ENCODE measurements around the gene ADISSP.

DNA sequence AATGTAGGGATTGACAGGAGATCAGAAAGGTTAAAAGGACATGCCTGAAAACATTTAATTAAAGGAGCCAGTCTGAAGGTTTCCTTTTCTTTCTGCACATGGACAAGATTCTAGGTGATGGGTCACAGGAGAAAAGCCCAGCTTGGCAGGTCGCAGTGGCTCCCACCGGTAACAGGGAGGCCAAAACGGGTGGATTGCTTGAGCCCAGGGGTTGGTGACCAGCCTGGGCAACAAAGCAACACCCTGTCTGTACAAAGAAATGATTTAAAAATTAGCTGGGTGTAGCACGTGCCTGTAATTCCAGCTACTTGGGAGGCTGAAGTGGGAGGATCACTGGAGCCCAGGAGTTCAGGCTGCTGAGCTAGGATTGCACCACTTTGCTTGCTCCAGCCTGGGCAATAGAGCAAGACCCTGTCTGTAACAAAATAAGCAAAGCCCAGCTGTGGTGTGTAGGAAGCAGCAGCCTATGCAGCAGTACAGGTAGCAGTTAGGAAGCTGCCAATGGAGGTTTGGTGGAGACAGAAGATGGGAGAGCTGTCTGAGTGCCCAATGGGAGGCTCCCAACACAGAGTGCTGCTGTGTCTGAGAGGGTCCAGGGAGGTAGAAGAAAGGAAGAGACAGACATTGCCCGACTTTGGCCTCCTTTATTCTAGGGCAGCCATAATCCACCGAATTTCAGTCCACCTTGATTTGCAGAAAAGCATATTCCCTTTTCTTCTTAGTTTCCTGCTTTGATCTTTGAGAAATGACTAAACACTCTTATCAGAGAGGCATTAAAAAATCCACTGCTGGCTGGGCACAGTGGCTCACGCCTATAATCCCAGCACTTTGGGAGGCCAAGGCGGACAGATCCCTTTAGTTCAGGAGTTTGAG, 45.7 kb upstream of the ADISSP start:
- TF ChIP-seq CTCF (conservative IDR thresholded peaks at IDR 0.05 in 1 of 2, IDR thresholded peaks at IDR 0.05 in 1 of 2; ENCODE audit: low read depth in 1 of 2, low read length in 2 of 2) (no peak), EZH2 (IDR thresholded peaks at IDR 0.05; ENCODE audit: low read length, missing control alignments) (no peak)
